OCI-LY3 (cell line): ENCODE results near the gene CLDN24.

Source experiments
- H2AFZ ChIP-seq: fragments of 200-600, 300-600 bp; shearing (Covaris generic); 2 replicates; pipeline ENCODE4 v1.6.0; 2014; ENCODE audit warnings: antibody characterized with exemption, low read depth, low read length
- H3K27ac ChIP-seq: fragments of 200-600, 300-600 bp; sonication (generic); 2 replicates; pipeline ENCODE4 v1.5.1; 2014; ENCODE audit warnings: mild to moderate bottlenecking, low read length, moderate library complexity, mixed read lengths
- H3K27me3 ChIP-seq: fragments of 200-600, 300-600 bp; sonication (generic); 2 replicates; pipeline ENCODE4 v1.6.1; 2014; ENCODE audit warnings: low read depth, low read length, mixed read lengths
- H3K36me3 ChIP-seq: fragments of 200-600, 300-600 bp; sonication (generic); replicated peaks from 2 replicates; pipeline ENCODE3; 2014; ENCODE audit warnings: low read depth, low read length, mixed read lengths
- H3K4me1 ChIP-seq: fragments of 300-600, 200-600 bp; sonication (generic); 2 replicates; pipeline ENCODE4 v1.6.1; 2014; ENCODE audit warnings: low read length, mixed read lengths
- H3K4me2 ChIP-seq: fragments of 200-600, 300-600 bp; sonication (generic); 2 replicates; pipeline ENCODE4 v1.6.1; 2014; ENCODE audit warnings: low read length, mixed read lengths
- H3K4me3 ChIP-seq: fragments of 300-600, 200-600 bp; sonication (generic); 2 replicates; pipeline ENCODE4 v1.5.1; 2014; ENCODE audit warnings: antibody characterized with exemption, mild to moderate bottlenecking, low read length, moderate library complexity
- H3K79me2 ChIP-seq: fragments of 300-600, 200-600 bp; shearing (Covaris generic); 2 replicates; pipeline ENCODE4 v1.6.1; 2014; ENCODE audit warnings: mild to moderate bottlenecking, low read length, mixed read lengths
- H3K9ac ChIP-seq: fragments of 300-600, 200-600 bp; shearing (Covaris generic); 2 replicates; pipeline ENCODE4 v1.6.0; 2014; ENCODE audit warnings: mild to moderate bottlenecking, low read length, moderate library complexity
- H3K9me3 ChIP-seq: fragments of 200-600, 300-600 bp; shearing (Covaris generic); 2 replicates; pipeline ENCODE4 v1.6.1; 2014; ENCODE audit warnings: low read length, mixed read lengths; ENCODE audit not compliant: insufficient read depth
- H4K20me1 ChIP-seq: fragments of 200-600, 300-600 bp; sonication (generic); 2 replicates; pipeline ENCODE4 v1.6.1; 2016; ENCODE audit warnings: low read length, mixed read lengths; ENCODE audit not compliant: insufficient read depth
- CTCF ChIP-seq: fragments of 200-600, 300-600 bp; sonication (generic); IDR thresholded peaks from 2 replicates; pipeline ENCODE4 v1.5.1; 2014; ENCODE audit warnings: antibody characterized with exemption, low read length, low read depth
- EZH2phosphoT487 ChIP-seq: fragments of 200-600 bp; shearing (Covaris generic); IDR thresholded peaks from 2 replicates; pipeline ENCODE4 v1.6.1; 2018; ENCODE audit warnings: antibody characterized with exemption, mixed run types, low read depth

CLDN24 gene

GRCh38 chr4:183295711-183296110 lies 26.5 kb downstream of the CLDN24 start:
- H3K4me1 ChIP-seq = peaks cover 70% of the 10 kb centered on the region
- H4K20me1 ChIP-seq = no peaks in the 10 kb centered on the region
- H3K9ac ChIP-seq = peak overlapping the region; percentile 64
- peaks cover 3% of the 10 kb centered on the region; the same call in 1 of the 2 replicates for H3K79me2 ChIP-seq
- TF ChIP-seq EZH2phosphoT487 = no peak
- no peak for TF ChIP-seq CTCF
- H3K27ac ChIP-seq = peak overlapping the region; percentile 93
- 0 out of 2 replicates have a peak, but pooled peaks cover 3% of the 10 kb centered on the region for H3K9me3 ChIP-seq
- peaks cover 27% of the 10 kb centered on the region for H3K36me3 ChIP-seq
- H3K27me3 ChIP-seq = no peaks in the 10 kb centered on the region
- no peak overlapping the region for H3K4me2 ChIP-seq
- no peak overlapping the region for H3K4me3 ChIP-seq
- H2AFZ ChIP-seq = peak overlapping the region; percentile 77

GRCh38 chr4:183291070-183291469 lies 31.2 kb downstream of the CLDN24 start:
- Histone ChIP-seq H3K4me2 (no peak overlapping the region), H3K27me3 (no peaks in the 10 kb centered on the region), H3K9ac (no peak overlapping the region), H3K36me3 (peaks cover 24% of the 10 kb centered on the region), H3K4me1 (peaks cover 72% of the 10 kb centered on the region), H3K9me3 (no peaks in the 10 kb centered on the region), H3K27ac (peak overlapping the region; percentile 93), H3K79me2 (peaks cover 3% of the 10 kb centered on the region; the same call in 1 of the 2 replicates), H4K20me1 (no peaks in the 10 kb centered on the region), H3K4me3 (no peak overlapping the region), H2AFZ (peak overlapping the region; percentile 48)
- no peak for TF ChIP-seq EZH2phosphoT487
- no peak for TF ChIP-seq CTCF

- H4K20me1 ChIP-seq = no peaks in the 10 kb centered on the region
- H3K36me3 ChIP-seq = peaks cover 13% of the 10 kb centered on the region
- H3K9ac ChIP-seq = peak overlapping the region; percentile 77
- no peak for TF ChIP-seq CTCF
- no peak for TF ChIP-seq EZH2phosphoT487
- peaks cover 70% of the 10 kb centered on the region for H3K4me1 ChIP-seq
- peak overlapping the region; percentile 53 for H3K4me3 ChIP-seq
- H3K4me2 ChIP-seq = peak overlapping the region; percentile 76
- H3K79me2 ChIP-seq = peaks cover 3% of the 10 kb centered on the region; the same call in 1 of the 2 replicates
- H3K9me3 ChIP-seq = no peaks in the 10 kb centered on the region
- H3K27me3 ChIP-seq = no peaks in the 10 kb centered on the region
- peak overlapping the region; percentile 8; the same call in 1 of the 2 replicates for H2AFZ ChIP-seq
- peak overlapping the region; percentile 93 for H3K27ac ChIP-seq
Observed at GRCh38 chr4:183289688-183290087, 32.5 kb downstream of the CLDN24 start.

GRCh38 chr4:183288955-183289354 lies 33.3 kb downstream of the CLDN24 start:
- Histone ChIP-seq H3K36me3 (peaks cover 10% of the 10 kb centered on the region), H3K9me3 (no peaks in the 10 kb centered on the region), H3K9ac (peak overlapping the region; percentile 77), H3K79me2 (peaks cover 3% of the 10 kb centered on the region; the same call in 1 of the 2 replicates), H3K27me3 (no peaks in the 10 kb centered on the region), H2AFZ (peak overlapping the region; percentile 8; the same call in 1 of the 2 replicates), H3K27ac (peak overlapping the region; percentile 93), H4K20me1 (no peaks in the 10 kb centered on the region), H3K4me3 (peak overlapping the region; percentile 53), H3K4me1 (peaks cover 66% of the 10 kb centered on the region), H3K4me2 (peak overlapping the region; percentile 76)
- TF ChIP-seq CTCF (peak; percentile 72), EZH2phosphoT487 (no peak)
